Right forelimb (tissue), 1 donor: ENCODE measurements around the gene NAMPT.

Experiments
- DNase-seq: peaks from one replicate; pipeline ENCODE4 v3.0.0-alpha.2; 2018

The NAMPT gene

DNA sequence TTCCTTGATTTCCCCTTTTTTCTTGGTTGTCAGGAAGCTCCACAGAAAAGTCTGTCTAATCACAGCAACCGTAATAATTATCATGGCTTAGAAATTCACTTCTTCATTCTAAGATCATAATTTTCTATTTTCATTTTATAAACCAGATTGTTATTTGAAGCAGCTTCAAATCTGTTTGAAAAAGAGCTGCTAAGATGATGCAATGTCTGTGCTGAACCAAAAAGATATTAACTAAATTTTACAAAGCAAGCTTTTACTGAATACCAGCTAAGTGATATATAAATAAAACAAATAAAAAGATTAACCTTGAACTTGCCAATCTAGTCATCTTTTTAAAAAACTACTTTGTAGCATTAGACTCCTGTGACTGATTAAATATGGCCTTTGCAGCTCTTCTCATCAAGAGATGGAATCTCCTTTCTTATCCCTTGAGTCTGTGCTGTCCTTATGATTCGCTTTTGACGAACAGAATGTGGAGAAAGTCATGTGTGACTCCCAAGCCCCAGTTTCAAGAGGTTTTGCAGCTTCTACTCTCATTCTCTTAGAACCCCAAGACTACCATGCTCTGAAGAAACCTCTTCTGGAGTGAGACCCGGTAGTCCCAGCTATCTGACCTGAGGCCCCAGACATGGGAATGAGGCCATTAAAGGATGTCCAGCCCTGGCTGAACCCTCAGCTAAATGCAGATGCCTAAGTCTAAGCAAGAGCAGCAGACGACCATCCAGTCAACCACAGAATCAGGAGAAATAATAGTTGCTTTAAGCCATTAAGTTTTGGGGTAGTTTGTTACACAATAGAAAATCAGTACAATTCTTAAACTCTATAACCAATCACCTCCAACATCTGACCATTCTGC, 14.4 kb downstream of the NAMPT start:
- DNase-seq = no peak

GRCh38 chr7:106269254-106269961, 15.4 kb downstream of the NAMPT start:
- DNase-seq = no peak

- no peak for DNase-seq
Measured at GRCh38 chr7:106265133-106265532, 19.6 kb downstream of the NAMPT start.

DNA sequence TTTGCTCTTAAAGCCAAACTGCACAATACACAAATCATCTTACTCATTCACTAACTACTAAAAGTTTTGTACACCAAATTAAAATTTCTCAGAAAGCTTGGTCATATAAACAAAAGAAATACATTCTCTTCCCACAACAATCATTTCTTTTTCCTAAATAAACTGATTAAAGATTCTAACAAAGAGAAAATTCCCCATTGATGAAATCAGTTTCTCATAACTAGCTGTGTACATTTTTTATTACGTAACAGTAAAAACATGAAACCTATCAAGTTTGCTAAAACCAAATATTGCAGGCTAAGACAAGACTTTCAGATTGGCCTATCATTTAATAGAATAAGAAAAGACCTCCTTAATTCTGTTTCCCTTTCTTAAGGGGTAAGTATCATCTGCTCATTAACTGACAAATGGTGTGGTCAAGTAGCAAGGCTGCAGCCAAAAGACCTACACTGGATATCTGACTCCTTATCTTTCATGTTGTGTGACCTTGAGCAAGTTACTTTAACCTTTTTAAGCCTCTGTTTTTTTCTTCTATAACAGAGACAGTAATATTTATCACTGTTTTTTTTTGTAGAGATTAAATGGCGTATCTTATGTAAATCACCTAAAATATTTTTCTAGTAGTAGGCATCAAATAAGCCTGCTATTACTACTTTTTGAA, 22.4 kb downstream of the NAMPT start:
- DNase-seq = no peak

DNA sequence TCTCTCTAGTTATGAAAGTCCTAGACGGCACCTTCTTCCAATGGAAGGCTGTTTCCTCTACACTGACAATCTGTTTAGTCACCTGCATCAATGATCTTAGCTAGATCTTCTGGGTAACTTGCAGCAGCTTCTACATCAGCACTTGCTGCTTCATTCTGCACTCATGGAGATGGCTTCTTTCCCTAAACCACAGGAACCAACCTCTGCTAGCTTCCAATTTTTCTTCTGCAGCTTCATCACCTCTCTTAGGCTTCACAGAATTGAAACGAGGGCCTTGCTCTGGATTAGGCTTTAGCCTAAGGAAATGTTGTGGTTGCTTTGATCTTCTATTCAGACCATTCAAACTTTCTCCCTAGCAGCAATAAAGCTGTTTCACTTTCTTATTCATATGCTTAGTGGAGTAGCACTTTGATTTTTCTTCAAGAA, 24.6 kb downstream of the NAMPT start:
- DNase-seq = no peak

- no peak for DNase-seq
Measured at GRCh38 chr7:106258789-106259188, 26.0 kb downstream of the NAMPT start.

DNA sequence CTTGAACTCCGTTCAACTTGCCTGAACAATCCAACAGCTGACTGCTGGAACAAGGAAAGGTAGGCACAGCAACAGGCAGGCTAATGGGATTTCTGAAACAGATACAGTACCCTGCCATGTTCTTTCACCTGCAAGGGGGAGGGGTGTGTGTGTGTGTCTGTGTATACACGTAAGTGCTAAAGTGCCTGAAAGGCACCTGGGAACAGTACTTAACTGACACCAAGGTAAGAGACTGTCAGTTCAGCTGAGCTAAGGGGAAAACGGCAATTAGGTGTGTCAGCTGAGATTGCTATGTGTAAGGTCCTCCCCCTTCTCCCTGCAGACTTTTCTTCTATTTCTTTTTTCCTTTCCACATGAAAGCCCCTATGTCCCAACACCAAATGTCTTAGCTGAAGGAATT, 27.0 kb downstream of the NAMPT start:
- no peak for DNase-seq

GRCh38 chr7:106256144-106256543, 28.6 kb downstream of the NAMPT start:
- no peak for DNase-seq

DNA sequence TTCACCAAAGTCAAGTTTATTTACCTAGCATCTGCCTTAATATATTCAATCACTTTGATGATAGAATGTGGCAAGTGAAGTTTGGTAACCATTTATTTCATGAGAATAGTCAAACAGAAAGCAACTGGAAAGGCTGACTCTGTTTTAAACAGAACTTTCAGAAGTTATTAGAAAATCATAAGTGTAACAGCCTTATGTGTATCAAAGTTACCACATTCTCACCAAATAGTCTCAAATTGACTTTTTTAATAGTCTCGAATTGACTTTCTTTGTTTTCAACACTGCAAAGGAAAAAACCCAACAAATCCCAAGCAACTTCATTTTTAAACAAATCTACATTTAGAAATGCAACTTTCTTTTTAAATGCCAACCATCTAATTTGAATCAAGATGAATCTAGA, 29.5 kb downstream of the NAMPT start:
- no peak for DNase-seq

DNA sequence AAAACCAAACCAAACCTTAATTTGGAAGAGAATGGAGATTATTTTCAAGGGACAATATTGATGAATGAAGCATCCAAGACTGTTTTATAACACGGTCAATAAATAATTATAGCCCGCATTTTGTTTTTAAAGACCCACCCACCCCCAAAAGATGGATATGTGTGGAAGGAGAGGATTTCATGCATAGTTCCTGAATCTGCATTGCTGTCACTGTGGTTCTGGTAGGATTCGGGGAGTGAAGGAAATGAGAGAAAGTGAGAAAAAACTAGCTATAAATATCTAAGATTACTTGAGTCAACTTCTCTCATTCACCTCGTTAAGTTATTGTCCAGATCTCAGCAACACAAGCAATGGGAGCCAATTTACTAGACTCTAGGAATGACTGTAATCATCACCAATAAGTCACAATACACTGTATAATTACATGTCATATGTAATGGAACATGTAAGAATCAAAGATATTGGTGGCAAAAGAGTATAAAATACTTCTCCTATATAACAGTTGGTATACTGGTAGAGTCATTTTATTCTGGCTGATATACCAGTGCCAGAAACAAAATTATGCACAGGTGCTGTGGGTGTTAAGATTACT, 30.2 kb downstream of the NAMPT start:
- DNase-seq = no peak

- DNase-seq = no peak
Measured at GRCh38 chr7:106252568-106252967, 32.2 kb downstream of the NAMPT start.

DNA sequence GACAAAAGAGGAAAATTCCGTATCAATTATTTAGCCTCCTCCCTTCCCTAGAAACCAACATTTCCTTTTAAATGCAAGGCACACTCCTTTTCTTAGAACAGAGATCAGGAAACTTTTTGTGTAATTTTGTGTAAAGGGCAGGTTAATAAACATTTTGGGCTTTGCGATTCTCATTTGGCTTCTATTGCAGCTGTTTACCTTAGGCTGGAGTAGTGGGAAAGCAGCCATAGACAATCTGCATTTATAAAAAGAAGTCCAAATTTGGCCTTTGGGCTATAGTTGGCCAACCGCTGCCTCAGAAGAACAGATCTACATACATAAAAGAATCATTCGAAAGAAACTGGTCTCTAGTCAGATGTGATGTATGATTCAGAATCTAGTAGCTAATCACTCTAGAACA, 35.3 kb downstream of the NAMPT start:
- no peak for DNase-seq

DNA sequence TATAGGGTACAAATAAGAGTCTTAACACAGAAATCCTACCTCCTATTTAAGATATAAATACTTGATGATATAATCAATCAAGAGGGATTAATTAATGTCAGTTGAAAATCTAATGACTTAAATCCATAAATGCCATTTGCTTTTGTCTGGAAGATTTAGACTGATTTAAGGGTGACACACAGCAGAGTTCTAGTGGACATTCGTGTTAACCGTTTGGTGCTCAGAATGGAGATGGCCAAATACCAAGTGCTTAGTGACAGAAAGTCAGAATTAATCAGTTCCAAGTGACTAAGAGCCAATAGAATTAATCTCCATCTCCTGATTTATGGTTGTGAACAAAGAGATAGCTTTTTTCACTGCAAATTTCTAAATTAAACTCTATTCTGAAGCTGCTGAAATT, 36.2 kb downstream of the NAMPT start:
- DNase-seq = no peak

- DNase-seq = no peak
Measured at GRCh38 chr7:106247841-106248240, 36.9 kb downstream of the NAMPT start.

DNA sequence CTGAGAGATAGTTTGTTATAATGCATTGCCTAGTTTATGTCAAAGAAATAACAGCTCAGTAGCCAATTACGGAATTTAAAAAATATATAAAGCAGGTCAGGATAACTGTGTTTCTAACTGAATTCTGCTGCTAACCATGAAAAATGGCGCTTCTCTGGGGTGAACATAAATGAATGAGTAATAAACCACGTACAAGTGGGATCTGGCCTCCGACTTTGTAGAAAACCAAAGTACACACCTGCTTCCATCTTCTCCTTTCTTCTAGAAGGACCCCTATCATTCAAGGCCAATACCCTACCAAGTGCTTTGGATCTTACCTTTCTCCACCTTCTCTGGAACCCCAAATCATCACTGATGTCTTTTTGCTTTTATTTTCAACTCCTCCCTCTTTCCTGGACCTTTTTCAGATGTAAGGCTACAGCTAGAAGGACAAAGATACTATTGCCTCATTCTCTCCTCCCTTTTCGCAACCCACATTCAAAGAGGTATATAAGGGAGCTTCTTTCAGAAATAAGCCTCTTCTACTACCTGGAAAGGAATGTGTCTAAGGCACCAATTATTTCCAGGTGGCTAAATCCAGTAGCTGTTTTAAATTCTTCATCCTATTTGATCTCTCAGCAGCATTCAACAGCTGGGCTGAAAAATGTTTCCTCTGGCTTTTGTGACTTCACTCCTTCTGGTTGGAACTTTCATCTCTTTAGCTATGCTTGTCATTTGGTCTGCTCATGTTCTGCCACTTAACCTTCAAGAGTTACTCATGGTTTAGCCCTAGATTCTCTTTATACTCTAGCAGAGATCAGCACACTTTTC, 37.7 kb downstream of the NAMPT start:
- no peak for DNase-seq

DNA sequence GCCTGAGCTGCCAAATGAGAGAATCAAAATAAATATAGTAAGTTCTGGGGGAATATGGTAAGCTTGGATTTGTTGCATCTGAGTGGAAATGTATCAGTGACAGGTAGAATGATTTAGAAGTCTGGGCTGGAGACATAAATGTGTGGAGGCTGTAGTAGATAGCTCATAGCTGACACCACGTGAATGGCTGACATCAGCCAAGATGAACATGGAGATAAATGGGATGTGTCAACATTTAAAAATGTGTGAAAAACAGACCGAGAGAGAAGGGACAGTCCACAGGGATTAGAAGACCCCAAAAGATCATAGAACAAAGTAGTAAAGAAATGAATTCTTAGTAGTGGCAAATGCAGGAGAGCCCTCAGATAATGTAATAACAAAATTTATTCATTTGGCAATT, 40.9 kb downstream of the NAMPT start:
- DNase-seq = no peak

DNA sequence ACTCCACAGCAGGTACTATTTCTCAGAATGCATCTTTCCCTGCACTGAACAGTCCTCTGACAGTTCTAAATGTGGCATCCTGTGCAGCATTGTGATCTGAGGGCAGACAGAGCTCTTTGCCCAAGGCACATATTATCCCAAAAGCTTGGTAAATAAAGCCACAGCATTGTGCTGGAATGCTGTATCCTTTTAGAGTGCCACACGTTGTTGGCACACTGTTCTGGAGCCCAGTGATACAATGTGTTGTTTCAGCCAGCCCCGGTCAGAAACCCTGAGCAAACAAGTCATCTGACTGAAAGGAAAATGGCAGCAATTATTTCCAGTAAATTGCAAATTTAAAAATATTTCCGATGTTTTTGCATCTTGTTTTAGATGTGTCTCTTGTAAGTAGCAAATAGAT, 45.4 kb downstream of the NAMPT start:
- no peak for DNase-seq

- DNase-seq = no peak
Measured at GRCh38 chr7:106238830-106239229, 46.0 kb downstream of the NAMPT start.

DNA sequence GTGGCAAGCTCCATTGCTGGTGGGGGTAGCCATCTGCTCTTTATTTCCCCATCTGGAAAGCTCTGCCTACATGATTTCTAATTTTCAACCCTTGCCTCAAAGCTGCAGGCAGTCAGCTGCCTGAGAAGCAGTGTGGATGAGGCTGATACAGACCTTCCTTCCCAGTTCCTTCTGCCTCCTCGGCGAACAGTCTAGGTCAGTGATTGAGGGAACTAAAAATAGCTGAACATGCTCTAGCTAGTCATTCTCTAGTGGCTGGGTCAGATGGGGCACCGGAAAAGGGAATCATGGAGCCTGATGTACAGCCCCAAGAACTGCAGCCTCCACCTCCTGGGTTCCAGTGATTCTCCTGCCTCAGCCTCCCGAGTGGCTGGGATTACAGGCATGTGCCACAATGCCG, 48.7 kb downstream of the NAMPT start:
- DNase-seq = no peak

DNA sequence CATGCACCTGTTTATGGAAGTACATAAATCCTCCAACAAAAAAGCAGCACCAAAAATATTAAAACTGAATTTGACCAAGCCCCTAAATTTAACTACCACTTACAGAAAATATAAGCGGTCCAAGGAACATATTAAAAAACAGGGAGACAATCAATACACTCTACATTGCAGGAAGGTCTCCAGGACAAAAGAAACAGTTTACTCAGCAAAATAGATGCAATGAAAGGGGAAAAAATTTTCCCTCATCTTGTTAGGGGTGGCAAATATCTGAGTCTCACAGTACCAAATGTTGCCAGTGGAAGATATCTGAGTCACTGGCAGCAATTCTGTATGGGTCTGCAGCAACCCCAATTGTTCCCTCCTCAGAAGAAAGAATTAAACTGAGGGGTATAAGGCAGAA, 50.4 kb downstream of the NAMPT start:
- DNase-seq = no peak

GRCh38 chr7:106231856-106232490, 52.8 kb downstream of the NAMPT start:
- DNase-seq = no peak

GRCh38 chr7:106225856-106226255, 58.9 kb downstream of the NAMPT start:
- no peak for DNase-seq
